LNCaP clone FGC (cell line): ENCODE measurements around the gene FBXO11.

Experiments
- DNase-seq: peaks from one replicate; pipeline ENCODE4 v3.0.0-alpha.2; 2011; ENCODE audit warnings: low read depth
- H3K4me3 ChIP-seq: 2 replicates; pipeline ENCODE4 v1.5.1; 2011; ENCODE audit warnings: mild to moderate bottlenecking, low read depth, low read length, control low read depth
- TF ChIP-seq, protein P1 (sequence below): IDR thresholded peaks from 2 replicates; pipeline ENCODE4 v1.5.1; 2012; ENCODE audit warnings: mild to moderate bottlenecking; ENCODE audit not compliant: control insufficient read depth, insufficient read depth; ENCODE audit errors: extremely low read depth

FBXO11 gene

DNA sequence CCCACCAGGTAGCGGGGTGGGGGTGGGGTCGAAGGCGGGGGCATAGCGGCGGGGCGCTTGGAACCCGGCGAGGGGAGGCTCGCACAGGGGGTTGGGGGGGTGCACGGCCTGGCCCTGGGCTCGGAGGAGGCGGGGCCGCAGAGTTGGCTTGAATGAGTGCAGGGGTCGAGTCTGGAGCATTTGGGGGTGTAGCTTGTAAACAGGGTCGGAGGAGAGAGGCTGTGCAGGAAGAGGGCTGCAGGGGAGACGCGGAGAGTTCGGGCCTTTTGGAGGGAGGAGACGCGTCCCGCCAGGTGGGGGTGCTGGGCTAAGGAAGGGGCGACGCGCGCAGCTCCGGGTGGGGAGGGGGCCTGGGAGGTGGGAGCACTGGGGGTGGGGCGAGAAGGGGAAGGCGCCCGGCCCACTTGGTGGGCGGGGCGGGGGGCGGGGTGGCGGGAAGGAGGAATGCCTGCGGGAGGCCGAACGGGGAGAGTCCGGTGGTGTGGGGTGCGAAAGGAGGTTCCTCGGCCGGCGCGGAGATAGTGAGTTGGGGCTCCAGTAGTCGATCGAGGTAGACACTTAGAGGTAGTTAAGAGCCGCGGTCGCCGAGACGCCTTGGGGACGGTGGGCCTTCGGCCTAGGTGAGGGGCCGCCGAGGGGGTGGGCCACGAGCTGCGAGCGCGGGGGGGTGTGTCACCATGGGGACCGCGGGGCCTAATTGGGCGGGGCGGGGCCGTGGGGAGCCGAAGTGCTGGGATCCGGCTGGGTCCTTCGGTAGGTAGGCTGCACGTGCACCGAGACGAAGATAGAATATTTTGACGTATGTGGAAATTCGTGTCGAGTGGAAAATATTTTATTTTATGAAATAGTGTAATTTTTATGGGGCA lies 122.6 kb downstream of the FBXO11 start:
- TF ChIP-seq, protein P1, sequence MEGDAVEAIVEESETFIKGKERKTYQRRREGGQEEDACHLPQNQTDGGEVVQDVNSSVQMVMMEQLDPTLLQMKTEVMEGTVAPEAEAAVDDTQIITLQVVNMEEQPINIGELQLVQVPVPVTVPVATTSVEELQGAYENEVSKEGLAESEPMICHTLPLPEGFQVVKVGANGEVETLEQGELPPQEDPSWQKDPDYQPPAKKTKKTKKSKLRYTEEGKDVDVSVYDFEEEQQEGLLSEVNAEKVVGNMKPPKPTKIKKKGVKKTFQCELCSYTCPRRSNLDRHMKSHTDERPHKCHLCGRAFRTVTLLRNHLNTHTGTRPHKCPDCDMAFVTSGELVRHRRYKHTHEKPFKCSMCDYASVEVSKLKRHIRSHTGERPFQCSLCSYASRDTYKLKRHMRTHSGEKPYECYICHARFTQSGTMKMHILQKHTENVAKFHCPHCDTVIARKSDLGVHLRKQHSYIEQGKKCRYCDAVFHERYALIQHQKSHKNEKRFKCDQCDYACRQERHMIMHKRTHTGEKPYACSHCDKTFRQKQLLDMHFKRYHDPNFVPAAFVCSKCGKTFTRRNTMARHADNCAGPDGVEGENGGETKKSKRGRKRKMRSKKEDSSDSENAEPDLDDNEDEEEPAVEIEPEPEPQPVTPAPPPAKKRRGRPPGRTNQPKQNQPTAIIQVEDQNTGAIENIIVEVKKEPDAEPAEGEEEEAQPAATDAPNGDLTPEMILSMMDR = no peak
- no peak for DNase-seq
- H3K4me3 ChIP-seq = peak overlapping the region; percentile 70

DNA sequence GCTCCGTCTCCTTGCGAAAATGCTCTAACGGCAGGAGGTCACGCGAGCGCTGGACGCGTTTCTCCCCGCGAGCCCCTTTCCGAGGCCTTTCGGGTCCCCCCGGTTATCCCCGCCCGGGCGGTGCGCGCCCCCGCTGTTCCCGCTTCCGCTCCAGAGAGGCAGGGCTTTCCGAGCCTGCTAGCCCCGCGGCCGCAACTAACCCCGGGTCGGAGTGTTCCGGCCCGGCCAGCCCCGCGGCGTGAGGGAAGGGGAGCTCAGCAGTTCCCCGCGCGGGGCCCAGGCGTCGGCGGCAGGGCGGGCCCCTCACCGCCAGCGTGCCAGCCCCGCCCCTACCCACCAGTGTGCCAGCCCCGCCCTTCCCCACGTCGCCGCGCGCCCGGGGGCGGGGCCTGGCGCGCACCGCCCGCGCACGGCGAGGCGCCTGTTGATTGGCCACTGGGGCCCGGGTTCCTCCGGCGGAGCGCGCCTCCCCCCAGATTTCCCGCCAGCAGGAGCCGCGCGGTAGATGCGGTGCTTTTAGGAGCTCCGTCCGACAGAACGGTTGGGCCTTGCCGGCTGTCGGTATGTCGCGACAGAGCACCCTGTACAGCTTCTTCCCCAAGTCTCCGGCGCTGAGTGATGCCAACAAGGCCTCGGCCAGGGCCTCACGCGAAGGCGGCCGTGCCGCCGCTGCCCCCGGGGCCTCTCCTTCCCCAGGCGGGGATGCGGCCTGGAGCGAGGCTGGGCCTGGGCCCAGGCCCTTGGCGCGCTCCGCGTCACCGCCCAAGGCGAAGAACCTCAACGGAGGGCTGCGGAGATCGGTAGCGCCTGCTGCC lies 123.4 kb downstream of the FBXO11 start, which contains the start of gene MSH6:
TSS of gene MSH6 (plus strand) at position 475 of the 815 bp plus-strand sequence. CDS start at position 564, 89 bp downstream.
- peak within 1 kb of the TSS; percentile 70 for H3K4me3 ChIP-seq
- TF ChIP-seq, protein P1 = no peak
- peak; percentile 30 for DNase-seq

DNA sequence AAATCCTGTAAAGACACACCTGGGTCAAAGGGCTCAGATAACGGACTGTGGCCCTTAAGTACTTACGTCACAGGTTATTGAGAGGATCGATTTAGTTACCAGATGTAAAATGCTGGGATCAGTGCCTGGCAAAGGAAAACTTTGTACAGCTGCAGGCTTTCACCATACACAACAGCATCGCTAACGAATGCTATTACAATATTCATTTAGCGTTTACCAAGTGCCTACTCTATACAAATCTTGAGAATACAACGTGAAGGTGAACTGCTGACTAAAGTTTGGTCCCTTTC lies 124.0 kb downstream of the FBXO11 start:
- TF ChIP-seq, protein P1 = no peak
- DNase-seq = no peak
- H3K4me3 ChIP-seq = peak overlapping the region; percentile 70

DNA sequence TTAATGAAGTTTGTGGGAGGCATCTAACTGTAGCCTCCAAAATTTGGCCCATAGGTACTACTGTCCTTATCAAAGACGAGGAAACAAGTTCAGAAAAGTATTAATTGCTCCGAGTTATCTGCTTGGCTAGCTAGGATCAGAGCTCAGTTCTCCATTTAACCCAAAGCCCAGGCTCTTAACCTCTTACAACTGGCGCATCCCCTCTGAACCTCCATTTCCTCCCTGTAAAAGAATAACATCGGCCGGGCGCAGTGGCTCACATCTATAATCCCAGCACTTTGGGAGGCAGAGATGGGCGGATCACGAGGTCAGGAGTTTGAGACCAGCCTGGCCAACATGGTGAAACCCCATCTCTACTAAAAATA lies 126.9 kb downstream of the FBXO11 start:
- DNase-seq = no peak
- no peak overlapping the region for H3K4me3 ChIP-seq
- TF ChIP-seq, protein P1 = no peak

DNA sequence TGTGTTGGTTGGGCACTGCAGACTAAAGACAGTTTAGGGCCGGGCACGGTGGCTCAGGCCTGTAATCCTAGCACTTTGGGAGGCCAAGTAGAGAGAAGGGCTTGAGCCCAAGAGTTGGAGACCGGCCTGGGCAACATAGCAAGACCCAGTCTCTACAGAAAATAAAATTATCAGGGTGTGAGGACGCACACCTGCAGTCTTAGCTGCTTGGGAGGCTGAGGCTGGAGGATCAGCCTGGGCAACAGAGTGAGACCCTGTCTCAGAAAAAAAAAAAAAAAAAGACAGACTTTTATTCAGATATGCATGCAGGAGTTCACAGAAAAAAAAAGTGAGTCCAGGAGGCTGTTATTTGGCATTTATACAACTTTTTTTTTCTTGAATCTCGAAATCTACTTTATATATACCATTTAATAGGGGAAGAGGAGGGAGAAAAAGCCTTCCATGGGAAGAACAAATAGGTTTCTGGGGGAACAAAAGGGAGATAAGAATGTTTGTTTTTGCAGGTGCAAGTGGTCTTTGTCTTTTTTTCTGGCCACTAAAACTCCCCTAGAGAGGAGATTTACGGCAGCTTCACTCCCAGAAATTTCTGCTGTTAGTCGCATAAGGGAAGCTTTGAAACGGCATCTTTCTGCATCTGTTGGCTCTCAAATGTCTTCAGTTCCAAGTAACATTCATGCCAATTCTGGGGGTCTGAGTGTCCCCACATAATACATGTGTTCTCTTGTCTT lies 127.4 kb downstream of the FBXO11 start:
- TF ChIP-seq, protein P1 = no peak
- DNase-seq = no peak
- H3K4me3 ChIP-seq = no peak overlapping the region

DNA sequence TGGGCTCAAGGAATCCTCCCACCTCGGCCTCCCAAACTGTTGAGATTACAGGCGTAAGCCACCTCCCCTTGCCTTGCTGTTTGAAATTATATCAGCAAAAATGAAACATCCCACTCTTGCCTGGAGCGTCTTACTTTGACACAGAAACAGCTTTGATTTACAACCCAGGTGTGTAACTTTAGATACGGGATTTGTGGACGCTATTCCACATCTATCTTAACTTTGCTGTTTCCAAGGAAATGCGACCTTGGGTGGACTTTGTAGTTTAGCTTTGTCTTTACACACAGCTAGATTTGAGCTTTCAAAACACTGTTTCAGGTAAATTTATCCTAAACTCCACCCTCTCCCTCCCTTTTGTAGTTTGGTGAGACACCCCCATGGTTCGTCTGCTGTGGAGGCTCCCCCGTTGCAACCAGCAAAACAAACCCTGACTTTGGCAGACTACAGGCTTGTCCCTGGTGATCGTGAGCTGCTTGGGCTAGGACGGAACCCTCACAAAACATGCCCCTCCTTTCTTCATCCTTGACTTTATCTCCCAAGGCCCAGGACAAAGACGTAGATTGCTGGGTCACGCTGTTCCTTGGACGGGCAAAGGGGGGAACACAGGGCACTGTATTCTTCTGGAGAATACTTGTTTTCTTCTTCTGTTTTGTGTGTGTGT lies 128.9 kb downstream of the FBXO11 start:
- no peak for DNase-seq
- H3K4me3 ChIP-seq = no peak overlapping the region
- TF ChIP-seq, protein P1 = no peak
